OCI-LY3 (cell line): ENCODE data around the gene ARMC6.

Experiments used
- CTCF ChIP-seq: fragments of 200-600, 300-600 bp; sonication (generic); IDR thresholded peaks from 2 replicates; pipeline ENCODE4 v1.5.1; 2014; ENCODE audit warnings: antibody characterized with exemption, low read length, low read depth
- EZH2phosphoT487 ChIP-seq: fragments of 200-600 bp; shearing (Covaris generic); IDR thresholded peaks from 2 replicates; pipeline ENCODE4 v1.6.1; 2018; ENCODE audit warnings: antibody characterized with exemption, mixed run types, low read depth

GRCh38 chr19:18998276-18998675, 35.1 kb upstream of the ARMC6 start:
- TF ChIP-seq CTCF (no peak), EZH2phosphoT487 (no peak)
